Measurements from ENCODE around the gene YY1. TPM values are rescaled to one million over a fixed set of nuclear protein-coding genes. Genes with fewer than 3 reads are reported as not detected.

The YY1 gene
- total and polyA plus RNA-seq, 2 of the 4 experiments (the other 2 are of a cell fraction): 21.7 to 29.9 TPM

DNA sequence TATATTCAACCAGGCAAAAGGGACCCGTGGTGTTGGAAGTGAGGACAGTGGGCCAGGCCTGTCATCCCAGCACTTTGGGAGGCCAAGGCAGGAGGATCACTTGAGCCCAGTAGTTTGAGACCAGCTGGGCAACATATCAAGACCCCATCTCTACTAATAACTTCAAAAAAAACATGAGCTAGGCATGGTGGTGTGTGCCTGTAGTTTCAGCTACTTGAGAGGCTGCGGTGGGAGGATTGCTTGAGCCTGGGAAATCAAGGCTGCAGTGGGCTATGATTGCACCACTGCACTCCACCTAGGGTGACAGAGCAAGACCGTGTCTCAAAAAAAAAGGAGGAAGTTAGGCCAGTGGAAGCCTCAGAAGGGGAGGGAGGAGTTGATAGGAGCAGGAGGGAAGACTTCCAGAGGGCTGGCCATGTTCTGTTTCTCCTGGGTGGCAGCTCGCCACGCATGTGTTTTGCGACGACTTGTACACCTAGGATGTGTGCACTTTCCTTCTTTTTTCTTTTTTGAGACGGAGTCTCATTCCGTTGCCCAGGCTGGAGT lies 57.2 kb downstream of the YY1 start:
- ATAC-seq (ENCODE audit: low read depth) (no peak), DNase-seq (no peak)
- ChIA-PET CTCF (interaction anchor here (0.7 kb wide), 1 partner anchor 81 kb away, joined by 3 read pairs; no protein-coding TSS in a partner anchor), POLR2A (ENCODE audit: unreplicated experiment) (no interaction called here)
- no peak overlapping the region for H3K56ac ChIP-seq (ENCODE audit: extremely low read depth, insufficient read depth, low read length)
- dilution Hi-C loops (cut with HindIII; ENCODE audit: low sequenced_read_pairs, unreplicated experiment): no loop called here
- H2AFZ ChIP-seq (replicated peaks; ENCODE audit: low read length, poor library complexity): no peak overlapping the region
- peaks cover 14 to 76% of the 10 kb centered on the region in 2 experiments for H3K79me1 ChIP-seq (ENCODE audit: low read depth in 1 of 2, low read length in 2 of 2)
- H3K9me1 ChIP-seq (ENCODE audit: insufficient read depth, low read length): peaks cover 3% of the 10 kb centered on the region; the same call in 1 of the 2 replicates
- no peak overlapping the region for H3K4me2 ChIP-seq (ENCODE audit: low read depth, low read length)
- H3K4me3 ChIP-seq (ENCODE audit: insufficient read depth, low read depth, low read length): no peak overlapping the region
- H2BK120ac ChIP-seq (ENCODE audit: low read depth, low read length): no peak overlapping the region
- peaks cover 39% of the 10 kb centered on the region; the same call in 1 of the 2 replicates for H3K36me3 ChIP-seq (ENCODE audit: control insufficient read depth, insufficient read depth, low read length)
- no peak overlapping the region for H2AK9ac ChIP-seq (replicated peaks; ENCODE audit: low read depth, low read length, poor library complexity)
- no peaks in the 10 kb centered on the region for H3K27me3 ChIP-seq (ENCODE audit: control insufficient read depth, insufficient read depth, low read length)
- in situ Hi-C loops (cut with MboI; ENCODE audit: low sequenced_read_pairs): no loop called here
- no peak overlapping the region for H3K9ac ChIP-seq (ENCODE audit: low read depth, low read length)
- no peak overlapping the region for H4K91ac ChIP-seq (ENCODE audit: insufficient read depth, low read depth, low read length)
- H3K14ac ChIP-seq (replicated peaks; ENCODE audit: low read depth, low read length): no peak overlapping the region
- peaks cover 42% of the 10 kb centered on the region for H4K20me1 ChIP-seq (ENCODE audit: insufficient read depth, low read length)
- H2BK20ac ChIP-seq (ENCODE audit: low read depth, low read length): no peak overlapping the region
- TF ChIP-seq CEBPB (IDR thresholded peaks at IDR 0.05; ENCODE audit: low read depth, low read length) (no peak), BHLHE40 (IDR thresholded peaks at IDR 0.05; ENCODE audit: low read depth, low read length) (no peak), RAD21 (IDR thresholded peaks at IDR 0.05; ENCODE audit: low read length) (no peak), RFX5 (IDR thresholded peaks at IDR 0.05; ENCODE audit: low read depth, low read length) (no peak), MXI1 (IDR thresholded peaks at IDR 0.05; ENCODE audit: borderline replicate concordance, low read depth, low read length) (no peak), CHD1 (IDR thresholded peaks at IDR 0.05; ENCODE audit: low read depth, low read length) (no peak), RCOR1 (IDR thresholded peaks at IDR 0.05; ENCODE audit: insufficient replicate concordance, low read length) (no peak), FOS (IDR thresholded peaks at IDR 0.05; ENCODE audit: low read depth, low read length) (no peak), MAZ (IDR thresholded peaks at IDR 0.05; ENCODE audit: borderline replicate concordance, low read depth, low read length) (no peak), MAFK (IDR thresholded peaks at IDR 0.05; ENCODE audit: low read depth, low read length) (no peak), SMC3 (IDR thresholded peaks at IDR 0.05; ENCODE audit: low read depth, low read length) (no peak), NFE2L2 (IDR thresholded peaks at IDR 0.05; ENCODE audit: low read depth, low read length) (no peak), POLR2A (IDR thresholded peaks at IDR 0.05; ENCODE audit: low read depth, low read length) (no peak)
- TF ChIP-seq, protein P1, sequence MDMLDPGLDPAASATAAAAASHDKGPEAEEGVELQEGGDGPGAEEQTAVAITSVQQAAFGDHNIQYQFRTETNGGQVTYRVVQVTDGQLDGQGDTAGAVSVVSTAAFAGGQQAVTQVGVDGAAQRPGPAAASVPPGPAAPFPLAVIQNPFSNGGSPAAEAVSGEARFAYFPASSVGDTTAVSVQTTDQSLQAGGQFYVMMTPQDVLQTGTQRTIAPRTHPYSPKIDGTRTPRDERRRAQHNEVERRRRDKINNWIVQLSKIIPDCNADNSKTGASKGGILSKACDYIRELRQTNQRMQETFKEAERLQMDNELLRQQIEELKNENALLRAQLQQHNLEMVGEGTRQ (IDR thresholded peaks at IDR 0.05; ENCODE audit: low read depth, low read length): no peak
- TF ChIP-seq, protein P2, sequence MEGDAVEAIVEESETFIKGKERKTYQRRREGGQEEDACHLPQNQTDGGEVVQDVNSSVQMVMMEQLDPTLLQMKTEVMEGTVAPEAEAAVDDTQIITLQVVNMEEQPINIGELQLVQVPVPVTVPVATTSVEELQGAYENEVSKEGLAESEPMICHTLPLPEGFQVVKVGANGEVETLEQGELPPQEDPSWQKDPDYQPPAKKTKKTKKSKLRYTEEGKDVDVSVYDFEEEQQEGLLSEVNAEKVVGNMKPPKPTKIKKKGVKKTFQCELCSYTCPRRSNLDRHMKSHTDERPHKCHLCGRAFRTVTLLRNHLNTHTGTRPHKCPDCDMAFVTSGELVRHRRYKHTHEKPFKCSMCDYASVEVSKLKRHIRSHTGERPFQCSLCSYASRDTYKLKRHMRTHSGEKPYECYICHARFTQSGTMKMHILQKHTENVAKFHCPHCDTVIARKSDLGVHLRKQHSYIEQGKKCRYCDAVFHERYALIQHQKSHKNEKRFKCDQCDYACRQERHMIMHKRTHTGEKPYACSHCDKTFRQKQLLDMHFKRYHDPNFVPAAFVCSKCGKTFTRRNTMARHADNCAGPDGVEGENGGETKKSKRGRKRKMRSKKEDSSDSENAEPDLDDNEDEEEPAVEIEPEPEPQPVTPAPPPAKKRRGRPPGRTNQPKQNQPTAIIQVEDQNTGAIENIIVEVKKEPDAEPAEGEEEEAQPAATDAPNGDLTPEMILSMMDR (conservative IDR thresholded peaks at IDR 0.05; ENCODE audit: low read depth, low read length): no peak
- TF ChIP-seq, protein P3, sequence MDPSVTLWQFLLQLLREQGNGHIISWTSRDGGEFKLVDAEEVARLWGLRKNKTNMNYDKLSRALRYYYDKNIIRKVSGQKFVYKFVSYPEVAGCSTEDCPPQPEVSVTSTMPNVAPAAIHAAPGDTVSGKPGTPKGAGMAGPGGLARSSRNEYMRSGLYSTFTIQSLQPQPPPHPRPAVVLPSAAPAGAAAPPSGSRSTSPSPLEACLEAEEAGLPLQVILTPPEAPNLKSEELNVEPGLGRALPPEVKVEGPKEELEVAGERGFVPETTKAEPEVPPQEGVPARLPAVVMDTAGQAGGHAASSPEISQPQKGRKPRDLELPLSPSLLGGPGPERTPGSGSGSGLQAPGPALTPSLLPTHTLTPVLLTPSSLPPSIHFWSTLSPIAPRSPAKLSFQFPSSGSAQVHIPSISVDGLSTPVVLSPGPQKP (IDR thresholded peaks at IDR 0.05; ENCODE audit: borderline replicate concordance, low read depth, low read length): no peak
- no peak overlapping the region for H4K8ac ChIP-seq (ENCODE audit: low read depth in 2 of 2, low read length in 2 of 2)
- H3K23ac ChIP-seq (ENCODE audit: low read depth, low read length): no peak overlapping the region
- no peak overlapping the region for H2AK5ac ChIP-seq (ENCODE audit: low read depth, low read length)
- H3K4ac ChIP-seq (ENCODE audit: low read depth, low read length): no peak overlapping the region; the same call in 1 of the 2 replicates
- H3K4me1 ChIP-seq (ENCODE audit: control insufficient read depth, insufficient read depth, low read length): peaks cover 12% of the 10 kb centered on the region
- no peak overlapping the region for H2BK5ac ChIP-seq (ENCODE audit: low read depth, low read length, poor library complexity, severe bottlenecking)
- no TSS peak for BruUV-seq (replicated peaks)
- no peak overlapping the region for H2BK15ac ChIP-seq (ENCODE audit: low read depth, low read length)
- no peaks in the 10 kb centered on the region for H3K9me3 ChIP-seq (ENCODE audit: control insufficient read depth, insufficient read depth, low read length)
- intact Hi-C loops (cut with micrococcal nuclease): no loop called here
- H3K18ac ChIP-seq (ENCODE audit: low read depth, low read length): no peak overlapping the region
- H3K27ac ChIP-seq (ENCODE audit: insufficient read depth, low read length): no peak overlapping the region
- H4K5ac ChIP-seq (ENCODE audit: low read depth, low read length): no peak overlapping the region
- no CpG with 5 or more reads among the region's 9 CpGs for WGBS, 2 experiments (ENCODE audit: extremely low coverage in 2 of 2, insufficient read length in 1 of 2)
